Measurements from ENCODE around the gene GLDN.

DNA sequence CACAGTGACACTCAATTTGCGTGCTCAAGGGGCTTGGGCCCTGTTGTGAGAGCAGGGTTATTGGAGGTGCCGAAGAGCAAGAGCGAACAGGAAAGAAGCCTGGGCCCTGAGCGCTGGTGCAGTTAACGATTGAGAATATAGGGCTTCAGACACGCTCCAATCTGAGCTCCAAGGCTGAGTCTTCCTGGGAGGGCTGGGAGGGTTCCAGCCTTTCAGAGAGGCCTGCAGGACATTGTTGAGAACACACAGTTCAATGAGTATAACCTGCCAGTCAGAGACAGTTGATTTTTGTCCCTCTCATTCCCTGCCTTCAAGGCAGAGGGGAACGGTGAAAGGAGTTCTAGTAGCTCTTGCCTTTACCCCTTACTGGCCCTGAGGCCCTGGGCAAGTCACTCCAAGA lies 47.3 kb downstream of the GLDN start:
- TF ChIP-seq, protein P1, sequence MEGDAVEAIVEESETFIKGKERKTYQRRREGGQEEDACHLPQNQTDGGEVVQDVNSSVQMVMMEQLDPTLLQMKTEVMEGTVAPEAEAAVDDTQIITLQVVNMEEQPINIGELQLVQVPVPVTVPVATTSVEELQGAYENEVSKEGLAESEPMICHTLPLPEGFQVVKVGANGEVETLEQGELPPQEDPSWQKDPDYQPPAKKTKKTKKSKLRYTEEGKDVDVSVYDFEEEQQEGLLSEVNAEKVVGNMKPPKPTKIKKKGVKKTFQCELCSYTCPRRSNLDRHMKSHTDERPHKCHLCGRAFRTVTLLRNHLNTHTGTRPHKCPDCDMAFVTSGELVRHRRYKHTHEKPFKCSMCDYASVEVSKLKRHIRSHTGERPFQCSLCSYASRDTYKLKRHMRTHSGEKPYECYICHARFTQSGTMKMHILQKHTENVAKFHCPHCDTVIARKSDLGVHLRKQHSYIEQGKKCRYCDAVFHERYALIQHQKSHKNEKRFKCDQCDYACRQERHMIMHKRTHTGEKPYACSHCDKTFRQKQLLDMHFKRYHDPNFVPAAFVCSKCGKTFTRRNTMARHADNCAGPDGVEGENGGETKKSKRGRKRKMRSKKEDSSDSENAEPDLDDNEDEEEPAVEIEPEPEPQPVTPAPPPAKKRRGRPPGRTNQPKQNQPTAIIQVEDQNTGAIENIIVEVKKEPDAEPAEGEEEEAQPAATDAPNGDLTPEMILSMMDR (conservative IDR thresholded peaks at IDR 0.05; ENCODE audit: low read depth, low read length): no peak
- TF ChIP-seq EZH2phosphoT487 (IDR thresholded peaks at IDR 0.05; ENCODE audit: borderline replicate concordance, low read length): no peak
